DMS79 treated with DMSO at 0.1 percent for 48 hours (cell line): Measurements from ENCODE around the gene UBR4.
"Not testable (repeated sequence)": the region's sequence is repeated elsewhere in the genome, so short reads cannot be mapped to it uniquely, and the experiment has no call there.

ENCODE experiments used
- DNase-seq: peaks from one replicate; lab custom pipeline; 2025; lab: John Stamatoyannopoulos, UW

Gene UBR4

GRCh38 chr1:19190468-19190867 is 19.6 kb downstream of the UBR4 start:
- DNase-seq: no peak

- DNase-seq: no peak
Observed at GRCh38 chr1:19189270-19189669, 20.8 kb downstream of the UBR4 start.

DNA sequence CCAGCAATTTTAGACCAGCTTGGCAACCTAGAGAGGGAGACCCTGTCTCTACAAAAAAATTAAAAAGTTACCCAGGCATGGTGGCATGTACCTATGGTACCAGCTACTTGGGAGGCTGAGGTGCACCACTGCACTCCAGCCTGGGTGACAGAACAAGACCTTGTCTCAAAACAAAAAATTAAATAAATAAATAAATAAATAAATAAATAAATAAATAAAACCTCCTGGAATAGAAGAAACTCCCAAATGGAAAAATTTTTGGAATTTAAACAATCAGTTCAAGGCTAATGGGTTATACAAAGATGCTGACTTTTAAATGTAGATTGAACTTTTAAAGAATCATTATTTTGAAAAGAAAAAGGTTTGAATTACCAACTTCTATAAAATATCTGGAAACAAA is 22.2 kb downstream of the UBR4 start:
- DNase-seq: no peak

GRCh38 chr1:19186001-19186400 is 24.1 kb downstream of the UBR4 start:
- no peak for DNase-seq

- DNase-seq: no peak
Observed at GRCh38 chr1:19182223-19182622, 27.8 kb downstream of the UBR4 start.

GRCh38 chr1:19180265-19180657 is 29.8 kb downstream of the UBR4 start:
- not testable (repeated sequence) for DNase-seq

DNA sequence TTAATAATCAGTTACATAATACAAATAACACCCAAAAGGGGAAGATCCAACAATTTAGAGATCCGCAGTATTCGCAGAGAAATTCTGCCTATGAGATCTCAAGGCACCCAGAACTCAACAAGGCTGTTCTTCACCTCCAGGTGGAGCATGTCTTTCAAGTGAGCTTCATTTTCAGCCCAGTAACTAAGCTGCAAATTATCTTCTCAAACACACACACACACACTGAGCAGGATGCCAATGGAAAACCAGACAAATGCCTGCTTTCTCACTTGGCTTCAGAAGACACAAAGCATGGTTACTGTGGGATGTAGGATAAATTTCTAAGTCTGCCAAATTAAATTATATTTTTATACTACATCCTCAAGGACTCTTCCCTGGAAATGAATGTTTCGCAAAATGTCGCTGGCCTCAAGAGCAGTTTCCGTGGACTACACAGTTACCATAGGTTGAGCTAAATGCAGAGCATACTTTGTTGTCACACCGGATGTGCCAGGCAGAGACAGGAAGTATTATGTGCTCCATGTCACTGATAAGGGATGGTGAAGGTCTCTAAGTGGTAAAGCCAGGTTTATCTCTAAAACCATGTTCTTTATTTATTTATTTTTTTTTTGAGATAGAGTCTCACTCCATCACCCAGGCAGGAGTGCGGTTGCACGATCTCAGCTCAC is 30.3 kb downstream of the UBR4 start:
- no peak for DNase-seq

GRCh38 chr1:19178734-19179398 is 31.2 kb downstream of the UBR4 start:
- no peak for DNase-seq

GRCh38 chr1:19177811-19178210 is 32.3 kb downstream of the UBR4 start:
- DNase-seq: no peak

- no peak for DNase-seq
Observed at GRCh38 chr1:19169642-19170041, 40.4 kb downstream of the UBR4 start.

- no peak for DNase-seq
Observed at GRCh38 chr1:19167140-19167539, 42.9 kb downstream of the UBR4 start.

- DNase-seq: no peak
Observed at GRCh38 chr1:19166066-19166465, 44.0 kb downstream of the UBR4 start.

DNA sequence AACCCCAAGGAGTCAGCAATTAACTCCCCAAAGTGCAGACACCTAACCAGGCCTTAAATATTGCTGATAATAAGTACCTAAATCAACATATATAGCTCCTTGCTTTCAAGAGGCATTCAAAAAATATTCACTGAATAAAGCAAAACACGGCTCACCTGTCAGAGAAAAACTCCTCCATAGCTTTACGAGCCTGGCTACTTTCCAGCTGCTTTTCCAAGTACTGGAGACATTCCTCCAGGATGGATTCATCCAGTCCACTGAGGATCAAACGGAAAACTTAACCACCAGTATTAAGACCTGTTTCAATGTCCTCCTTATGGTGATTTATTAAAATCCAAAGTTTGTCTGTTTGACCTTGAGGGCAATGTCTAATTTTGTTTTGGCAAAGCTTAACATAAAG is 44.6 kb downstream of the UBR4 start:
- no peak for DNase-seq

GRCh38 chr1:19164274-19165015 is 45.6 kb downstream of the UBR4 start:
- DNase-seq: no peak

GRCh38 chr1:19163261-19163660 is 46.8 kb downstream of the UBR4 start:
- DNase-seq: no peak

GRCh38 chr1:19160831-19161230 is 49.2 kb downstream of the UBR4 start:
- no peak for DNase-seq

DNA sequence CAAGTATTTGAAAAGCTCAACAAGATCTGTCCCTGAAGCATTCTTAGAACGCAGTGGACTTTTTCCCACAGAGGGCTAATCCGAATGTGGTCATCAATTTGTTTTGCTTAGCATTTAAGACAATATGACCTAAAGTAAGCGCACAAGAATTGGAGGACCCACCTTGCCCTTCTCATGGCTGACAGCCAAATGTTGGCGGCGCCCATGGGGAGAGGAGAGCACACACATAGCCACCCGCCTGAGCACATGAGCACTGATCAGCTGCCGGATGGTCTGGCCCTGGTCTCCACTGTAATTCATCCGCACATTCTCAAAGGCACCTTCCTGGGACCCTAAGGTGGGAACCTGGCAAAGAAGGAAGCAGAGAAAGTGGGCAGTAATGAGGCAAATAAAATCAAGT is 52.4 kb downstream of the UBR4 start:
- DNase-seq: no peak

DNA sequence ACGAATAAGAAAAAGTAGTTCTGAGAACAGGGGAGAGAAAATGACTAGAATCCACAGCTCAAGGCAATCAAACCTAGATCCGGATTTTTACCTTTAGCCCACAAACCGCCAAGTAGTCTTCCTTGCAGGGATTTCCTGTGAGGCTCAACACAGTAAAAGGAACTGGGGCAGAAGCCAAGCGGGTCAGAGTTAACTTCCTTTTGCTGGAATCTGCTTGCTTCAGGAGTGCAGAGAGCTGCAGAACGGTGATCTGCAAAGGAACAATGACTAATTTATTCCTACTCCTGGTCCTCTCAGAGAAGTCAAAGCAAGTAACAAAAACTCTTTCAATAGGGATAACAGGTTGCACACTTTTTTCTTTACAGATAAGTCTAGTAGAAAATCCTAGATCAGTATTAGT is 53.4 kb downstream of the UBR4 start:
- DNase-seq: no peak

GRCh38 chr1:19154876-19155275 is 55.2 kb downstream of the UBR4 start:
- DNase-seq: no peak

DNA sequence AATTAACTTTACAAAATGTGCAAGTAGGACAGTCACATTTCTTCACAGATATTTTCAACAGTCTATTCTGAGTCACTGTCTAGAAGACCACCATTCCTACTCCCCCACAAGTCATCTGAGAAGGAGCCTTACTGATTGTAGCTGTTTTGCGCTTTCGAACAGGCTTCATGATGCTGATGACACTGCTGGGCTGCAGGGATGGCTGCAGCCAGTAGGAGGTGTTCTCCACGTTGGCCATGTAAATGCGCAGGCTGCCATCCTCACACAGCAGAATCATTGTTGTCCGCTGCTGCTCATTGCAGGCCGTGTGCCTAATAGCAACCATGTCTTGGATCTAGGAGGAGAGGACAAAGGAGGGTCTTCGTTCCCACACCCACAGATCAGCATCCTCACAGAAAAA is 56.9 kb downstream of the UBR4 start:
- DNase-seq: no peak

DNA sequence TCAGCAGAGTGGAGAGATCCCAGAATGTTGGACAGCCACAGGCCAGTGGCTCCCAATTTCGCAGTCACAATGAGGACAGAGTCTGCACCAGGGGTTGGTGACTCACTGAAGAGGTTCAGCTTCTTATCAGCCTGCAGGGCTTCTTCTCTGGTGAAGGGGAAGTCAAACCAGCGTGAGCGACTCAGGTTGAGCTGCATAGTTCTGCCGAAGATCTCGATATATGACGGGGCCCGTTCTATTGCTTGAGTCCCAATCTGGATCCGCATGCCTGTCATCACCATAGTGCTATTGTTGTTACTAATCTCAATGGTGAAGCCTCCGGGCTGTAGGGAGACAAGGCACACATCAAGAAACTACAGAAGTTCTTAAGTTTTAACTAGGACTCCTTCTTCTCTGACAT is 58.5 kb downstream of the UBR4 start:
- DNase-seq: no peak

DNA sequence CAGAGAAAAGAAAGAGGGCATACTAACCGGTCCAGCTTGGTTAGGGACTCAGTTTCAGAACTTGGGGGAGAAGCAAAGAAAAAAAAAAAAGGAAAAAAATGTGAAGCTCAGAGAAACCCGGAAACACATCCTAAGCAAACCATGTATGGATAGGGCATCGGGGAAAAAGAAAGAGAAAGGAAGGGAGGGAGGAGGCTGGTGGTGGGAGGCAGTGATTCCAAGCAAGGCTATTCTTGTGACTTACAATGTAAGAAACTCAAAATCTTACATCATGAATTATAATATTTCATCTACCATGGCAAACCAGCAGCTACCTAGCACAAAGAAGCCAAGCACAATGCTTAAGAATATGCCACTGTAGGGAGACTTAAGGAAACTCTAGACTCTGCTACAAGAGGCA is 60.3 kb downstream of the UBR4 start:
- DNase-seq: no peak

DNA sequence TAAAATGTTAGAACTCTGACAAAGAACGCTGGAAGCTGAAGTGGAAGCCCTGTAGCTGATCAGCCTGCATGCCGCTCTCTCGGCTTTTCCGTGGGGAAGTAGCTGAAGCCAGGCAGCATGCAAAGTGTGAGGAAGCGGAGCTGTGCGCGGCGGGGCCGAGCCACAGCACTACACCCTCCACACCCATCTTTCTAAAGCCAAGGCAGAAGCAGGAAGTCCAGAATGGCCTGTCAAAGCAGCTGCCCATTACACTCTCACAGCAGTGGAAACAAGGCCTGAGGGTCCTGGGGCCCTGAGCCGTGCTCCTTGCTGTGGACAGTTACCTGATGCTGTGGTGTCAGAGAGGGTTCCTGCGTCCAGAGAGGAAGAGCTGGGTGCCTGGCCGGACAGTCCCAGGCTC is 69.6 kb downstream of the UBR4 start:
- DNase-seq: no peak
